GM13977 (cell line): ENCODE results near the gene ZNF345.

Experiments
- DNase-seq: peaks from one replicate; pipeline ENCODE4 v3.0.0; 2012; ENCODE audit warnings: low spot score
- CTCF ChIP-seq: IDR thresholded peaks from 2 replicates; pipeline ENCODE4 v1.5.1; 2012; ENCODE audit warnings: mild to moderate bottlenecking, control low read depth; ENCODE audit not compliant: insufficient read depth; ENCODE audit errors: extremely low read depth, missing control alignments
- in situ Hi-C: fragments of 300-500 bp; cut with MboI; formaldehyde crosslinking; loops from one replicate; pipeline ENCODE4 v1.12.0; 2022; ENCODE audit warnings: low sequenced_read_pairs, low pct_unique_long_range_greater_than_20kb, mixed read lengths, inconsistent platforms; ENCODE audit not compliant: unreplicated experiment

ZNF345 gene

GRCh38 chr19:36837176-36837905 lies 13.3 kb upstream of the ZNF345 start:
- DNase-seq, result peak; percentile 23
- in situ Hi-C loops, result no loop called here
- TF ChIP-seq CTCF, result no peak

GRCh38 chr19:36837906-36838783 lies 12.5 kb upstream of the ZNF345 start, which contains the start of gene ZNF790:
TSS of gene ZNF790 (minus strand) at chr19:36838387. CDS start at chr19:36825619, 12,768 bp downstream.
- no peak for TF ChIP-seq CTCF
- in situ Hi-C loops, result no loop called here
- peak; percentile 84 for DNase-seq

GRCh38 chr19:36838784-36839324 lies 11.8 kb upstream of the ZNF345 start:
- no peak for DNase-seq
- in situ Hi-C loops, result no loop called here
- no peak for TF ChIP-seq CTCF

- no peak for TF ChIP-seq CTCF
- in situ Hi-C loops, result no loop called here
- DNase-seq, result peak; percentile 16
Measured at GRCh38 chr19:36847968-36848367, 2.7 kb upstream of the ZNF345 start.

GRCh38 chr19:36849701-36850558 lies 746 bp upstream of the ZNF345 start:
- in situ Hi-C loops, result no loop called here
- peak; percentile 88 for DNase-seq
- no peak for TF ChIP-seq CTCF

GRCh38 chr19:36851898-36852297 lies 1.2 kb downstream of the ZNF345 start:
- in situ Hi-C loops, result no loop called here
- DNase-seq, result peak; percentile 4
- no peak for TF ChIP-seq CTCF
